ENCODE measurements around the gene FOSL2.

DNA sequence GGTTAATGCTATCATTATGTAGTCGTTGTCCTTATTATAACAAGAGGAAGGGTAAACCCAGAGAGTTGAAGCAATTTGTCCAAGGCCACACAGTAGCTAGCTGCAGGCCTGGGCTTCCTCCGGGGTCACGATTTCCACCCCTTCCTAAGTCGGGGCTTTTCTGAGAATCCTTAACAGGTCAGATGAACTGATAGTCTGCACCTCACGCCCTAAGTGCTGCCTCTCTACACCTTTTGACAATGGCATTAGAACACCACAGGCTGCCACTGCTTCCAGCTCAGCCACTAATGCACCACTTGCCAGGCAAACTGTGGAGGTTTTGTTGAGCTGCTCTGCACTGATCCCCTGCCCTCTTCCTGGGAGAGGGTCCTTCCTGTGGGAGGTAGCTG is 37.7 kb downstream of the FOSL2 start:
- TF ChIP-seq CTCF (IDR thresholded peaks at IDR 0.05): no peak
- TF ChIP-seq EP300 (IDR thresholded peaks at IDR 0.05; ENCODE audit: borderline replicate concordance in 1 of 2, low read depth in 1 of 2, low read length in 1 of 2): no peak
- TF ChIP-seq RAD21 (IDR thresholded peaks at IDR 0.05; ENCODE audit: low read length): no peak
- no peak for TF ChIP-seq YY1 (IDR thresholded peaks at IDR 0.05; ENCODE audit: low read depth)
- TF ChIP-seq, protein P1, sequence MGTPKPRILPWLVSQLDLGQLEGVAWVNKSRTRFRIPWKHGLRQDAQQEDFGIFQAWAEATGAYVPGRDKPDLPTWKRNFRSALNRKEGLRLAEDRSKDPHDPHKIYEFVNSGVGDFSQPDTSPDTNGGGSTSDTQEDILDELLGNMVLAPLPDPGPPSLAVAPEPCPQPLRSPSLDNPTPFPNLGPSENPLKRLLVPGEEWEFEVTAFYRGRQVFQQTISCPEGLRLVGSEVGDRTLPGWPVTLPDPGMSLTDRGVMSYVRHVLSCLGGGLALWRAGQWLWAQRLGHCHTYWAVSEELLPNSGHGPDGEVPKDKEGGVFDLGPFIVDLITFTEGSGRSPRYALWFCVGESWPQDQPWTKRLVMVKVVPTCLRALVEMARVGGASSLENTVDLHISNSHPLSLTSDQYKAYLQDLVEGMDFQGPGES (IDR thresholded peaks at IDR 0.05; ENCODE audit: low read depth, low read length): no peak
- no peak for TF ChIP-seq JUND (IDR thresholded peaks at IDR 0.05)
- no peak for TF ChIP-seq EZH2phosphoT487 (IDR thresholded peaks at IDR 0.05; ENCODE audit: borderline replicate concordance, low read depth)
- TF ChIP-seq FOXM1 (IDR thresholded peaks at IDR 0.05; ENCODE audit: low read depth): no peak
- no peak for TF ChIP-seq RFX5 (IDR thresholded peaks at IDR 0.05; ENCODE audit: low read length)
- no peak for TF ChIP-seq MXI1 (IDR thresholded peaks at IDR 0.05; ENCODE audit: low read depth, low read length)
- TF ChIP-seq RXRA (IDR thresholded peaks at IDR 0.05; ENCODE audit: borderline replicate concordance, low read depth): no peak
- TF ChIP-seq NRF1 (IDR thresholded peaks at IDR 0.05; ENCODE audit: low read depth, low read length): no peak
